ENCODE measurements around the gene CHAF1B.

The CHAF1B gene

GRCh38 chr21:36463991-36464390 is 78.8 kb downstream of the CHAF1B start:
- DNase-seq (ENCODE audit: low spot score): no peak

GRCh38 chr21:36464590-36464989 is 79.4 kb downstream of the CHAF1B start:
- DNase-seq (ENCODE audit: low spot score): no peak

GRCh38 chr21:36465478-36465877 is 80.3 kb downstream of the CHAF1B start:
- no peak for DNase-seq (ENCODE audit: low spot score)

- DNase-seq (ENCODE audit: low spot score): no peak
These were observed 80.9 kb downstream of the CHAF1B start for GRCh38 chr21:36466061-36466511.

All from globus pallidus (tissue), 1 donor.